Measurements from ENCODE around the gene PRDM10.

The PRDM10 gene

DNA sequence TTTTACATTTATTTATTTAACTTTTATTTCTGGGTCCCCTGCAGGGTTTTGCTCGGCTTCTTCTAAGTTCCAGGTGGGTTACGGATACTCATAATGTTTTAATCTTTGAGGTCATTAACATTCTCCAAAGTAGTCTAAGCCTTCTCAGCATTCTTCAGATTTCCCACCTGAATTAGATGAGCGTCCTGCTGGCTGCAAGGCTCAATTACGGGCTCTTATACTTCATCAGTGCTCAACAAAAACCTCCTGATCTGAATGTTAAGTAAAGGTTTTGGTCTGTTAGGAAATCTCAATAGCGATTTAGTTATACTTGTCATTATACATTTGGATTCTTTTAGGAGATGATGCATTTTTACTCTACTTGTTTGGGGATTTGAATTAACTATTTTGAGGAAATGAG is 80.0 kb downstream of the PRDM10 start:
- ChIA-PET POLR2A (no interaction called here), CTCF (interaction anchor here (0.6 to 12.9 kb wide), 21 partner anchors 10 to 413 kb away, joined by 3 to 264 read pairs (median 4); no protein-coding TSS in a partner anchor)
- TF ChIP-seq, protein P1, sequence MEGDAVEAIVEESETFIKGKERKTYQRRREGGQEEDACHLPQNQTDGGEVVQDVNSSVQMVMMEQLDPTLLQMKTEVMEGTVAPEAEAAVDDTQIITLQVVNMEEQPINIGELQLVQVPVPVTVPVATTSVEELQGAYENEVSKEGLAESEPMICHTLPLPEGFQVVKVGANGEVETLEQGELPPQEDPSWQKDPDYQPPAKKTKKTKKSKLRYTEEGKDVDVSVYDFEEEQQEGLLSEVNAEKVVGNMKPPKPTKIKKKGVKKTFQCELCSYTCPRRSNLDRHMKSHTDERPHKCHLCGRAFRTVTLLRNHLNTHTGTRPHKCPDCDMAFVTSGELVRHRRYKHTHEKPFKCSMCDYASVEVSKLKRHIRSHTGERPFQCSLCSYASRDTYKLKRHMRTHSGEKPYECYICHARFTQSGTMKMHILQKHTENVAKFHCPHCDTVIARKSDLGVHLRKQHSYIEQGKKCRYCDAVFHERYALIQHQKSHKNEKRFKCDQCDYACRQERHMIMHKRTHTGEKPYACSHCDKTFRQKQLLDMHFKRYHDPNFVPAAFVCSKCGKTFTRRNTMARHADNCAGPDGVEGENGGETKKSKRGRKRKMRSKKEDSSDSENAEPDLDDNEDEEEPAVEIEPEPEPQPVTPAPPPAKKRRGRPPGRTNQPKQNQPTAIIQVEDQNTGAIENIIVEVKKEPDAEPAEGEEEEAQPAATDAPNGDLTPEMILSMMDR (IDR thresholded peaks at IDR 0.05; ENCODE audit: control extremely low read depth, extremely low read depth, low read depth, missing control alignments): no peak
- no peak for DNase-seq (ENCODE audit: extremely low spot score)

GRCh38 chr11:129918361-129918760 is 84.3 kb downstream of the PRDM10 start:
- POLR2A ChIA-PET: no interaction called here
- DNase-seq (ENCODE audit: extremely low spot score): no peak
- TF ChIP-seq, protein P1 (IDR thresholded peaks at IDR 0.05; ENCODE audit: control extremely low read depth, extremely low read depth, low read depth, missing control alignments): no peak
- CTCF ChIA-PET: interaction anchor here (12.9 kb wide), 1 partner anchor 211 kb away, joined by 264 read pairs; no protein-coding TSS in a partner anchor

GRCh38 chr11:129917231-129917630 is 85.4 kb downstream of the PRDM10 start:
- no peak for DNase-seq (ENCODE audit: extremely low spot score)
- CTCF ChIA-PET: no interaction called here
- POLR2A ChIA-PET: no interaction called here
- TF ChIP-seq, protein P1 (IDR thresholded peaks at IDR 0.05; ENCODE audit: control extremely low read depth, extremely low read depth, low read depth, missing control alignments): no peak

DNA sequence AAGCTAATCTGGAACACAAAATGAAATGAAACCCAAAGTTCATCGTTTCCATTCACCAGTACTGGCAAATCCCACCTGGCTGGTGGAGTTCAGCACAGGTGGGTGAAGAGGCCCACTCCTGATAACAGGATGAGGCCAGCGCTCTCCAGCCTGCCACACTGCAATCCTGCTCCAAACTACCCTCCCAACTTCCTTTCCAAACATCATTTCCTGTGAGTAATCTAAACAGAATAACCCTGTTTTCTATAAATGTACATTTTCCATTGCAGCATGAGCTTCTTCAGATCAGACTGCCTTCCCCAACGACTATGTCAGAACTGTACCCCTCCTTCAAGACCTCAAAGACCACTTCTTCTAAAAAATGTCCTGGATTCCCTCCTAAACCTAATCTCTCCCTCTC is 91.3 kb downstream of the PRDM10 start:
- no peak for DNase-seq (ENCODE audit: extremely low spot score)
- ChIA-PET CTCF (interaction anchor here (1.9 to 3.1 kb wide), 3 partner anchors 11 to 221 kb away, joined by 7 to 17 read pairs (median 12); no protein-coding TSS in a partner anchor), POLR2A (no interaction called here)
- TF ChIP-seq, protein P1 (IDR thresholded peaks at IDR 0.05; ENCODE audit: control extremely low read depth, extremely low read depth, low read depth, missing control alignments): no peak

GRCh38 chr11:129910360-129910759 is 92.3 kb downstream of the PRDM10 start:
- POLR2A ChIA-PET: no interaction called here
- TF ChIP-seq, protein P1 (IDR thresholded peaks at IDR 0.05; ENCODE audit: control extremely low read depth, extremely low read depth, low read depth, missing control alignments): no peak
- CTCF ChIA-PET: interaction anchor here (1.0 to 3.1 kb wide), 6 partner anchors 12 to 222 kb away, joined by 3 to 17 read pairs (median 6); no protein-coding TSS in a partner anchor
- DNase-seq (ENCODE audit: extremely low spot score): no peak

GRCh38 chr11:129905402-129905801 is 97.2 kb downstream of the PRDM10 start:
- ChIA-PET CTCF (no interaction called here), POLR2A (no interaction called here)
- DNase-seq (ENCODE audit: extremely low spot score): no peak
- TF ChIP-seq, protein P1 (IDR thresholded peaks at IDR 0.05; ENCODE audit: control extremely low read depth, extremely low read depth, low read depth, missing control alignments): no peak

Data from GM10248 (cell line).